ENCODE measurements around the gene WNK1.
"Not testable (repeated sequence)": the region's sequence is repeated elsewhere in the genome, so short reads cannot be mapped to it uniquely, and the experiment has no call there.

- not testable (repeated sequence) for TF ChIP-seq CTCF (optimal IDR thresholded peaks at IDR 0.05 in 1 of 3, IDR thresholded peaks at IDR 0.05 in 1 of 3, conservative IDR thresholded peaks at IDR 0.05 in 1 of 3; ENCODE audit: extremely low read depth in 1 of 3, insufficient read depth in 2 of 3, low read length in 3 of 3); EZH2 (IDR thresholded peaks at IDR 0.05; ENCODE audit: low read length)
Measured at GRCh38 chr12:775973-776771, 23.8 kb downstream of the WNK1 start.

Measured in keratinocyte (primary cell).